Glutamatergic neuron (in vitro differentiated cells): Measurements from ENCODE around the gene TEX261. TPM values are rescaled to one million over a fixed set of nuclear protein-coding genes. Genes with fewer than 3 reads are reported as not detected.

Experiments used
- DNase-seq: peaks from one replicate; pipeline ENCODE4 v3.0.0; 2022
- H3K27ac Mint-ChIP-seq: one replicate; pipeline ENCODE4 v1.8.0; 2020; ENCODE audit warnings: mild to moderate bottlenecking, mixed read lengths, inconsistent platforms; ENCODE audit not compliant: unreplicated experiment
- H3K27me3 Mint-ChIP-seq: one replicate; pipeline ENCODE4 v1.8.0; 2020; ENCODE audit warnings: mild to moderate bottlenecking, moderate library complexity, mixed read lengths, inconsistent platforms; ENCODE audit not compliant: unreplicated experiment
- H3K36me3 Mint-ChIP-seq: one replicate; pipeline ENCODE4 v1.8.0; 2020; ENCODE audit warnings: mild to moderate bottlenecking, mixed read lengths, inconsistent platforms; ENCODE audit not compliant: unreplicated experiment
- H3K4me1 Mint-ChIP-seq: one replicate; pipeline ENCODE4 v1.8.0; 2020; ENCODE audit warnings: mild to moderate bottlenecking, low read depth, mixed read lengths, inconsistent platforms; ENCODE audit not compliant: unreplicated experiment
- H3K4me3 Mint-ChIP-seq: one replicate; pipeline ENCODE4 v1.8.0; 2020; ENCODE audit warnings: mild to moderate bottlenecking, mixed read lengths, inconsistent platforms; ENCODE audit not compliant: unreplicated experiment
- H3K9me3 Mint-ChIP-seq: one replicate; pipeline ENCODE4 v1.8.0; 2020; ENCODE audit warnings: mild to moderate bottlenecking, moderate library complexity, mixed read lengths, inconsistent platforms; ENCODE audit not compliant: unreplicated experiment
- total RNA-seq: library from RNA; stranded (reverse); fragmentation: NEBNext Ultra II Directional; extraction: Animal tissue kit (Norgen Biotek cat#: 25700); gene quantifications from one replicate; pipeline ENCODE4 v1.2.1, GENCODE V29; 2021; ENCODE audit not compliant: unreplicated experiment
- TF ChIP-seq, protein P1 (sequence below): fragments of 200-600 bp; sonication (generic); IDR thresholded peaks from one replicate; pipeline ENCODE4 v1.5.0; 2021; ENCODE audit not compliant: partially characterized antibody, unreplicated experiment

TEX261 gene
- total RNA-seq, 1 donor from 2014 or later = 43.0 TPM

DNA sequence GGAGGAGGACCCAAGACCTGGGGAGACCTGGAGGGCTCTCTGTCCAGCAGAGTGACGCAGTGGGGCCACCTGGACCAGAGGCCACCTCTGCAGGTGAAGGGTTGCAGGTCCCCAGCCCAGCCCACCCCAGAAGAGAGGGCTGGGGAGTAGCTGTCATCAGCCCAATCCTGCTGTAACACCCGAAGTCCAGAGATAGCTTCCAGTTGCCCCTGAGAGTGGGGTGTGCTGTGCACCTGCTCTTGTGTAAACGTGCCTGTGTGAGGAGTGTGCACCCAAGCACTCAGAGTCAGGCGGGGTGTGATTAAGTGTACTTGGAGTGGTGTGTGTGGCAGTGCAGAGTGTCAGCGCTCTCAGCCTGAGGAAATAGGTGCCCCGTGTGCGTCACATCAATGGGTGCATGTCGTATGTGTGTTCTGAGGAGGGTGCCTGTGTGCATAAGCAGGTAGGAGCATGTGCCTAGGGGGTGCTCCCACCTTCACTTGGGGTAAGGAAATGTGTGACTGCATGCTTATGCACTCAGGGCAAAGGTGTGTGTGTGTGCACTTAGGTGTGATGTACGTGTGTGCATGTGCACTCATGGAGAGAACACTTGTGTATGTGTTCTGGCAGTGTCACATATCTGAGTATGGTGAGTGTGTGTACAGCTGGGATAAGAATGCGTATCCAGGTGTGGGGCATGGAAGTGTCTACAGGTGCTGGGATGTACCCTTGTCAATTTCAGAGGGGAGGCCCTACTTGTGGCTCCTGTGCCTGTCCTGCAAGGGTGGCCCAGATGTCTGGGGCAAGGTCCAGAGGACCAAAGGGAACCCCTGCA lies 58.3 kb downstream of the TEX261 start:
- H3K4me3 Mint-ChIP-seq = no peak overlapping the region
- DNase-seq = no peak
- TF ChIP-seq, protein P1, sequence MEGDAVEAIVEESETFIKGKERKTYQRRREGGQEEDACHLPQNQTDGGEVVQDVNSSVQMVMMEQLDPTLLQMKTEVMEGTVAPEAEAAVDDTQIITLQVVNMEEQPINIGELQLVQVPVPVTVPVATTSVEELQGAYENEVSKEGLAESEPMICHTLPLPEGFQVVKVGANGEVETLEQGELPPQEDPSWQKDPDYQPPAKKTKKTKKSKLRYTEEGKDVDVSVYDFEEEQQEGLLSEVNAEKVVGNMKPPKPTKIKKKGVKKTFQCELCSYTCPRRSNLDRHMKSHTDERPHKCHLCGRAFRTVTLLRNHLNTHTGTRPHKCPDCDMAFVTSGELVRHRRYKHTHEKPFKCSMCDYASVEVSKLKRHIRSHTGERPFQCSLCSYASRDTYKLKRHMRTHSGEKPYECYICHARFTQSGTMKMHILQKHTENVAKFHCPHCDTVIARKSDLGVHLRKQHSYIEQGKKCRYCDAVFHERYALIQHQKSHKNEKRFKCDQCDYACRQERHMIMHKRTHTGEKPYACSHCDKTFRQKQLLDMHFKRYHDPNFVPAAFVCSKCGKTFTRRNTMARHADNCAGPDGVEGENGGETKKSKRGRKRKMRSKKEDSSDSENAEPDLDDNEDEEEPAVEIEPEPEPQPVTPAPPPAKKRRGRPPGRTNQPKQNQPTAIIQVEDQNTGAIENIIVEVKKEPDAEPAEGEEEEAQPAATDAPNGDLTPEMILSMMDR = no peak
- H3K4me1 Mint-ChIP-seq = peaks cover 5% of the 10 kb centered on the region
- no peaks in the 10 kb centered on the region for H3K36me3 Mint-ChIP-seq
- H3K27ac Mint-ChIP-seq = no peak overlapping the region
- H3K9me3 Mint-ChIP-seq = peaks cover 7% of the 10 kb centered on the region
- H3K27me3 Mint-ChIP-seq = peaks cover 6% of the 10 kb centered on the region

Other genes with a start within 250 kb of the TEX261 start
- gene ADD2, start 226.7 kb downstream of the TEX261 start, total RNA-seq = 373 TPM
- not detected for gene FIGLA, start 204.2 kb downstream of the TEX261 start, total RNA-seq
- 0.66 TPM for gene CLEC4F, start 174.3 kb downstream of the TEX261 start, total RNA-seq
- gene CD207, start 159.1 kb downstream of the TEX261 start, total RNA-seq = 0.51 TPM
- gene VAX2, start 94.3 kb downstream of the TEX261 start, total RNA-seq = 3.6 TPM
- gene ATP6V1B1, start 59.0 kb downstream of the TEX261 start, total RNA-seq = not detected
- 11.7 TPM for gene ANKRD53, start 16.2 kb downstream of the TEX261 start, total RNA-seq
- 188 TPM for gene NAGK, start 73.8 kb upstream of the TEX261 start, total RNA-seq
- 11.5 TPM for gene MCEE, start 135.4 kb upstream of the TEX261 start, total RNA-seq
- 61.4 TPM for gene MPHOSPH10, start 135.8 kb upstream of the TEX261 start, total RNA-seq
- 15.6 TPM for gene PAIP2B, start 232.2 kb upstream of the TEX261 start, total RNA-seq